Naive thymus-derived CD8-positive, alpha-beta T cell (primary cell): Measurements from ENCODE around the gene HMX3. TPM values are rescaled to one million over a fixed set of nuclear protein-coding genes. Genes with fewer than 3 reads are reported as not detected.

Experiments
- ATAC-seq, 2 donors: fragments of 150-1000 bp; cut with Tn5 transposase in 1 of 2; sonication (Bioruptor Pico), chemical (Tn5 transposase) in 1 of 2; 1 replicate in 1 of 2; 2 replicates in 1 of 2; pipeline ENCODE4 v1.10.0; 2021; ENCODE audit warnings: mild to moderate bottlenecking in 2 of 2, moderate library complexity in 2 of 2
- POLR2A ChIA-PET: fragments of 350-600 bp; sonication (Branson Sonifier 250); formaldehyde crosslinking; loops from one replicate; lab custom pipeline; 2021; ENCODE audit warnings: antibody characterized with exemption; lab: Charles Lee
- DNase-seq, 10 donors: peaks; one replicate each; pipeline versions ENCODE4 v3.0.0 to v3.0.0-alpha.2; 2020 to 2022
- H3K27ac Mint-ChIP-seq, 10 donors: one replicate each; pipeline ENCODE4 v1.8.0; 2020 to 2022; ENCODE audit warnings: mild to moderate bottlenecking in 10 of 10, mixed read lengths in 10 of 10, moderate library complexity in 4 of 10, inconsistent platforms in 1 of 10
- H3K27me3 Mint-ChIP-seq, 5 donors: one replicate each; pipeline ENCODE4 v1.8.0; 2021 to 2022; ENCODE audit warnings: mixed read lengths in 5 of 5
- H3K36me3 Mint-ChIP-seq, 3 donors: one replicate each; pipeline ENCODE4 v1.8.0; 2020 to 2022; ENCODE audit warnings: mixed read lengths in 3 of 3, mild to moderate bottlenecking in 2 of 3, inconsistent platforms in 1 of 3
- H3K4me1 Mint-ChIP-seq, 4 donors: one replicate each; pipeline ENCODE4 v1.8.0; 2021 to 2022; ENCODE audit warnings: mixed read lengths in 4 of 4
- H3K4me3 Mint-ChIP-seq, 10 donors: one replicate each; pipeline ENCODE4 v1.8.0; 2020 to 2022; ENCODE audit warnings: mild to moderate bottlenecking in 10 of 10, mixed read lengths in 10 of 10, moderate library complexity in 6 of 10, inconsistent platforms in 1 of 10
- H3K9me3 Mint-ChIP-seq, 9 donors: one replicate each; pipeline ENCODE4 v1.8.0; 2020 to 2022; ENCODE audit warnings: mixed read lengths in 9 of 9, mild to moderate bottlenecking in 3 of 9, inconsistent platforms in 1 of 9, moderate library complexity in 1 of 9
- polyA plus RNA-seq, 3 donors: library from polyadenylated mRNA; unstranded; fragments of 300-500 nt; fragmentation: Illumina TruSeq; gene quantifications; one replicate each; pipeline ENCODE4 v1.2.3, GENCODE V29; 2021
- total RNA-seq, 8 experiments: library from RNA in 2 of 8; stranded (reverse) in 2 of 8; gene quantifications; one replicate each; pipeline ENCODE4 v1.2.3 and lab custom pipeline; 2021 to 2026

Gene HMX3
- total and polyA plus RNA-seq, 5 experiments from 2014 or later = not detected

DNA sequence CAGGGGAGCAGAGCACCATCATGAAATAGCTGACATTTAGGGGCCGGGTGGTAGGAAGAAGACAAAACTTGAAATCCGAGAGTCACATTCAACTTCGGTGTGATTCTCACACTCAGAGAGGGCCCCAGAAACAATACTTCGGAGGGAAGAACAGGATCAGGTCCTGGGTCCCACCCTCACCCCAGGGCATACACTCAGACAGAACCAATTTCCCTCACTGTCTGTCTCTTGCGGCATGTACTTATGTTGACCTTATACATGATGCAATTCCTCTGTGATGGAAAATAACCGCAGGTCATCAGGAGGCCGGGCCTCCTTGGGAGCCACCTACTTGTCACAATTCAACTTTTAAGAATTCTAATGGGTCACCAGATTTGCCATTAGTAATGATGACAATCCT lies 26.3 kb upstream of the HMX3 start:
- POLR2A ChIA-PET = no interaction called here
- Mint-ChIP-seq H3K4me3 (no peak overlapping the region), H3K4me1 (no peaks in the 10 kb centered on the region), H3K27ac (no peak overlapping the region), H3K9me3 (no peaks in the 10 kb centered on the region), H3K36me3 (no peaks in the 10 kb centered on the region), H3K27me3 (peaks cover 0 to 21% (median 17%) of the 10 kb centered on the region in 5 donors)
- ATAC-seq (no peak), DNase-seq (no peak)

DNA sequence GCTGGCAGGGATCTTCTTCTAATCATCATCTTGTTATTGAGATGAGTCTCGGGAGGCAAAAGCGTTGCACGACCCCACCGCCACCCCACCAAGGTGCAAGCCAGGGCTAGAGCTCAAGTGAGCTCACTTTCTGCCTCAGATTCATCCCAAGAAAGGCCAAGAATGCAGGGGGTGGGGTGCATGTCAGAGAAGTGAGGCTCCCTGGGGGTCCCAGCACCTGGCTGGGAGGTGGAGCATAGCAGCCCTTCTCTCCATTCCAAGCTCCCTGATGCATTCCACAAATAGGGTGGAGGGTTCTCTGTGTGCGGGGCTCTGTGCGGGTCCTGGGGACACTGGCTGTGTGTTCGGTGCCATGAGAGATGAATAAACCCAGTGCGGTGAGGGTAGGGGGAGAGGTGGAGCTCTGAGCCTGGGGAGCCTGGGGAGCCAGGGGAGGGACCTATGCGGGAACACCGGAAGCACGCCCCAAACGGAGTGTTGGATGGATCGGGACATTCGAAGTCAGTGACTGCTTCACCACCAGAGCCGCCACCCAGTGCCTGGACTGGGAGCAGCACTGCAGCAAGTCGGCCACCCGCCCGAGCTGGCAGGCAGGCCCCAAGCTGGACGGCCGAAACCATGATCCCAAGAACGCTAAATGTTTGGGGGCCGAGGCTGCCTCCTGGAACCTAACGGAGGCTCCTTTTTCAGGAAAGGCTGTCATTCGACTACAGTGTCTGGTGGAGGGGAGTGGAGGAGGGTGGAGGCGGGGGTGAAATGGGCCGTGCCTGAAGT lies 17.9 kb upstream of the HMX3 start:
- peaks cover 31 to 59% (median 47%) of the 10 kb centered on the region in 5 donors for H3K27me3 Mint-ChIP-seq
- H3K27ac Mint-ChIP-seq = no peak overlapping the region
- DNase-seq (no peak), ATAC-seq (no peak)
- no peaks in the 10 kb centered on the region for H3K36me3 Mint-ChIP-seq
- H3K4me1 Mint-ChIP-seq = peaks cover 0 to 1% (median 0%) of the 10 kb centered on the region in 4 donors
- H3K4me3 Mint-ChIP-seq = no peak overlapping the region
- POLR2A ChIA-PET = no interaction called here
- H3K9me3 Mint-ChIP-seq = no peaks in the 10 kb centered on the region

DNA sequence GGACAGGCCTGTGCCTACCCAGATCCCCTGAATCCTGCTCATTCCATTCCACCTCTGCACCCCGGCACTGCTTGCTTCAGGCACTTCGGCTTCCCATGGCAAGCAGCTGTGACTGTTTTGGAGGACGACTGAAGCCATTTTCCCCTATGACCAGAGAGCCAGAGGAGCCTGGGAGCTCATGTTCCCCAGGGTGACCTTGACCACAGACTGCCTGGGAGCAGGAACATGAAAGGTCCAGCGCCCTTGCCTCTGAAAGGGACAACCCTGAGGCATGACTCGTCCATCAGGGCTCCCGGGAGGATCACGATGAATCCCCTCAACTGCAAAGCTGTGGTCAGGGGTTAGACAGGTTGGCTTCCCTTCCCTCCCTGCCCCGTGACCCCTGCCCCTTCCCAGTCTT lies 16.7 kb upstream of the HMX3 start:
- H3K36me3 Mint-ChIP-seq = no peaks in the 10 kb centered on the region
- ATAC-seq (no peak), DNase-seq (no peak)
- H3K27ac Mint-ChIP-seq = no peak overlapping the region
- peaks cover 0 to 1% (median 0%) of the 10 kb centered on the region in 4 donors for H3K4me1 Mint-ChIP-seq
- no peaks in the 10 kb centered on the region for H3K9me3 Mint-ChIP-seq
- POLR2A ChIA-PET = no interaction called here
- peaks cover 25 to 61% (median 44%) of the 10 kb centered on the region in 5 donors for H3K27me3 Mint-ChIP-seq
- H3K4me3 Mint-ChIP-seq = no peak overlapping the region

DNA sequence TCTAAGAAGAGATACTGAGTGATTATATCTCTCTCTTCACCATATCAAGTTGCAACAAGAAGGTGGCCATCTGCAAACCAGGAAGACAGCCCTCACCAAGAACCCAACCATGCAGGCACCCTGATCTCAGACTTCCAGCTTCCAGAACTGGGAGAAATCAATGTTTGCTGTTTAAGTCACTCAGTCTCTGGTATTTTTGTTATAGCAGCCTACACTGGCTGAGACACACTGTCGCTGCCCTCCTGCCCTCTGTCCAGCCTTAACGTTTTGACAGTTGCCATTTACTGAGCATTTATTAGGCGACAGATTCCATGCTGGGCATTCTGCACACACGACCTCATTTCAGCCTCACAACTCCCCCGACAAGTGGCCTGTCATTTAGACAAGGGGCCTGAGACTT lies 9.5 kb upstream of the HMX3 start:
- Mint-ChIP-seq H3K36me3 (no peaks in the 10 kb centered on the region), H3K27me3 (peaks cover 23 to 73% (median 60%) of the 10 kb centered on the region in 5 donors), H3K4me3 (no peak overlapping the region), H3K9me3 (peaks cover 0 to 5% (median 0%) of the 10 kb centered on the region in 9 donors), H3K4me1 (no peaks in the 10 kb centered on the region), H3K27ac (peak overlapping the region in 1 of 10 donors; percentile 14)
- ATAC-seq (no peak), DNase-seq (no peak)
- POLR2A ChIA-PET = no interaction called here

DNA sequence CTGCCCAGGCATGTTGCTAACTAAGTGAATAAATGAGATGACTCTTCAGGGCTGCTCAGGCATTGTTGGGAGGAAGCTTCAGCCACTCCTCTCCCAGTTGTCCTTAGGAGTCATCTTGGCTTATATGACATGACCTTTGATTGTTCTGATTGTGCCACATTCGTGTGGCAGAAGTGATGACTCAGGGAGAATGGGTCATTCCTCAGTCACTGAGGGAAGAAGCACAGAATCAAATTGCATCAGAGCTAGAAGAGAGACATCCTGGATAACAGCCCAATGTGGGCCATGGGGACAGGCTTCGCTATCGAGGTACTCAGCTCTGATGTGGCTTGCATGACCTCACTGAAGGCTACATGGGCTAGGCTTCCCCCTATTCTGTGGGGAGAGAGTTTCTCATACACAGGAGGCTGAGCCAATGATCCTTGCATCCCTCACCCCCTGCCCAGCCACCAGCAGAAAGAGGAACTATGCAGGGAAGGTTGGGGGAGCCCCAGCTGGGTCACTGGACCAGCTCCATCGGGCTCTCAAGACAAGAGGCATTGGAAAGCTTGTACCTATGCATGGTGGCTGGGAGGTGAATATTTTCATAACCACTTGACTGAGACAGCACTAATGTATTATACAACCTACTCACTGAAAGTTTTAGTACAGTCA lies 6.0 kb upstream of the HMX3 start:
- no peak for DNase-seq
- no peak for ATAC-seq
- Mint-ChIP-seq H3K4me1 (peaks cover 12 to 24% (median 21%) of the 10 kb centered on the region in 4 donors), H3K27ac (no peak overlapping the region), H3K9me3 (peaks cover 0 to 5% (median 0%) of the 10 kb centered on the region in 9 donors), H3K36me3 (no peaks in the 10 kb centered on the region), H3K4me3 (no peak overlapping the region), H3K27me3 (peaks cover 35 to 92% (median 76%) of the 10 kb centered on the region in 5 donors)
- POLR2A ChIA-PET = no interaction called here

DNA sequence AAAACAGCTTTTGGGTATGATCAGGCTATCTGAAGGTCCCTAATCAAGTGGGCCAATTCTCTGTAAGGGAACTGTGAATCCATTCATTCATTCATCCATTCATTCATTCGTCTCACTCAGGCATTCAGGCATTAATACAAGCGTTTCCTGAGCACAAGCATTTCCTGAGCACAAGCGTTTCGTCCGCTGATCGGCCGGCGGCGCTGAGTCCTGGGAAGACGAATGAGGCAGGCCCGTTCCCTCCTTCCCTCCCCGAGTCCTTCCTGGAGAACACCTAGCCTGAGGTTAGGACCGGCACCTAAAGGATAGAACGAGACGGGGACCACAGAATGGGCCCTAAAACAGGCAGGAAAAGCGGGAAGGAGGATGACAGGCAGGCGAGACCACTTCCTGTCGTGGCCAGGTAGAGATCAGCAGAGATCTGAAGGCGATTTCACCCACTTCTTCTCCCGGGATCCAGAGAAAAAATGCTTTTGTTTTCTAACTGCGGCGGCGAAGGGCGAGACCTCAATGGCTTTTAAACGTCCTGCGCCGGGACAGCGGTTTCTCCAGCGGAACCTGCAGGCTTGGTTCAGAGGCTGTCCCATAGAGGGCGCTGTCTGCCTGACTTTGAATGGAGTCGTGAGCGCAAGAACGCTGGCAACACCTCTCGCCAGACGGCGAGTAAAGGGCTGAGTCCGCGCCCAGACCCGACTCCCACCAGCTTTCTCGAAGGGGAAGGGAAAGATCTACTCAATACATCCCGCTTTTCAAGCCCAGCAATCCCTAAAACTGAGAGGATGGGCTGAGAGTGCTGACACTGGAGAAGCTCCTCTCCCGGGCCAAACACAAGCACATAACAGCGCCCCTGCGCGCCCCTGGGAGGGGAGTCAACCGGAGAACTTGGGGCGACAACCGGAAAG lies 2.9 kb upstream of the HMX3 start:
- POLR2A ChIA-PET = interaction anchor here (0.6 to 2.0 kb wide), 2 partner anchors 21 to 701 kb away, joined by 3 to 6 read pairs; partner anchors contain the start of gene BUB3
- Mint-ChIP-seq H3K4me1 (peaks cover 13 to 33% (median 31%) of the 10 kb centered on the region in 4 donors), H3K9me3 (peaks cover 0 to 5% (median 0%) of the 10 kb centered on the region in 9 donors), H3K4me3 (peak overlapping the region; percentile 65 to 86 (median 76)), H3K36me3 (peaks cover 0 to 2% (median 0%) of the 10 kb centered on the region in 3 donors), H3K27me3 (peaks cover 24 to 77% (median 66%) of the 10 kb centered on the region in 5 donors), H3K27ac (peak overlapping the region in 2 of 10 donors; percentile 30 to 53)
- DNase-seq (peak; percentile 64 to 91 (median 82)), ATAC-seq (peak; percentile 71 to 72)

DNA sequence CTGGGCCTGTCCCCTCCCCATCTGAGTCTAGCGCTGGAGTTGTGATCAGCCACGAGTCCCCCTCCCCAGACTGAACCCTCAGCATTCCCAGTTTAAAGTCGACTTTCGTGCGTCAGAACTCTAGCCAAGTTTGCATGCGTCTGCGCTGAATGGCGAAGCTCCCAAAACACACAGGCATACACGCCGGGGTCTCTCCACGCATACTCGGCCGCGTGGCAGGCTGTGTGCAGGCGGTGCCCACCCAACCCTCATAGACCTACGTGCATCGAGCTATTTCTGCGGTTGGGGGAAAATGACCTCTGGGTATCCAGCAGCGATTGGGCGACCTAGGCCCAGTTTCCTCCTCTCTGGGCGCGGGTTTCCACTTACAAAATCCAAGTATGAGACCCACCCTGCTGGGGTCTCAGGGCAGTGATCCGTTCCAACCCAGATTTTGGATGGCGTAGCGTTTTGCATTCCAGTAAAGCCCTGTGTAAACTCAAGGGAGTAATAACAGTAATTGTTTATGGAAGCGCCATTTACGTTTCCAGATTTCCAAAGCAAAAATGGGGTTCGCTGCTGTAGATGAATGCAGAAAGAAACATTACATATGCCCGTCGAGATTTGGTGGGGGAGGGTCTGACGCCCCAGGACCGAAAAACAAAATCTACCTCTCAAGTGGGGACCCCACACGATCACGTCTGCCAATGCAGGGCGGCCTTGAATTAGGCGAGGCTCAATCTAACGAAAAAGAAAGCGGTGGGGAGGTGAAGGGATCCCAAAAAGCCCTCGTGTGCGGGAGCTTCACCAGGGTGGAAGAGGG lies 2.0 kb upstream of the HMX3 start:
- Mint-ChIP-seq H3K36me3 (peaks cover 0 to 2% (median 0%) of the 10 kb centered on the region in 3 donors), H3K27me3 (peaks cover 27 to 80% (median 63%) of the 10 kb centered on the region in 5 donors), H3K9me3 (peaks cover 0 to 4% (median 0%) of the 10 kb centered on the region in 9 donors), H3K4me1 (peaks cover 17 to 39% (median 36%) of the 10 kb centered on the region in 4 donors), H3K4me3 (peak overlapping the region; percentile 9 to 86 (median 74)), H3K27ac (peak overlapping the region in 4 of 10 donors; percentile 16 to 45 (median 28))
- no peak for ATAC-seq
- no peak for DNase-seq
- POLR2A ChIA-PET = interaction anchor here (0.6 to 2.0 kb wide), 3 partner anchors 17 to 702 kb away, joined by 3 to 6 read pairs (median 3); partner anchors contain the start of gene BUB3

DNA sequence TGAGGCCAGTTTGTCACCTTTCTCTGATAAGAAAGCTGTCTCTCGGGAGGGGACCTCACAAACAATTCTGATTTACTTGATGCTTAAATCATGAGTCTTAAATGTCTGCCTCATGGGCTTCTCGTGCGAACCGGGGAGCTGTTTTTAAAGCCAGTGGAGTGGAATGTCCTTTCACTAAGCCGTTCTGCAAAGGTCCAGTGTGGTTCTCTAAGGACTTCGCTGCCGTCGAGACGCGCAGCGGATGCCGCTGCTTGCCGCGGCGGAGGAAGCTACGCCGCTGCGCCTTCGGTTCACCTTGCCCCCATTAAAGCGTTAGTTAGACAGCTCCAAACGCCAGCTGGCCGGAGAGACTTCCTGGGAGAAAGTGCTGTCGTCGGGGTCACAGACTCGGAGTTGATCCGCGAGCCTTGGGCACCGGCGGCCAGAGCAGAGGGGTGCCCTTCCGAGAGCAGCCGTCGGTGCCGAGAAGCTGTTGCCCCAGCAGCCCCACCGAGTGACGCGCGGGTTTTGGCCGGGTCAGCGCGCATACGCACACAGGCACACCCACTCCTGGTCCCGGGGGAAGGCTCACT lies 1.3 kb upstream of the HMX3 start:
- POLR2A ChIA-PET = interaction anchor here (0.6 to 2.0 kb wide), 2 partner anchors 17 to 19 kb away, joined by 3 to 6 read pairs; partner anchors contain the start of gene BUB3
- H3K36me3 Mint-ChIP-seq = peaks cover 0 to 2% (median 0%) of the 10 kb centered on the region in 3 donors
- peaks cover 30 to 80% (median 64%) of the 10 kb centered on the region in 5 donors for H3K27me3 Mint-ChIP-seq
- peaks cover 20 to 44% (median 40%) of the 10 kb centered on the region in 4 donors for H3K4me1 Mint-ChIP-seq
- peak overlapping the region in 6 of 10 donors; percentile 7 to 45 (median 28) for H3K27ac Mint-ChIP-seq
- H3K4me3 Mint-ChIP-seq = peak overlapping the region; percentile 36 to 86 (median 74)
- no peak for DNase-seq
- no peak for ATAC-seq
- peaks cover 0 to 4% (median 0%) of the 10 kb centered on the region in 9 donors for H3K9me3 Mint-ChIP-seq

DNA sequence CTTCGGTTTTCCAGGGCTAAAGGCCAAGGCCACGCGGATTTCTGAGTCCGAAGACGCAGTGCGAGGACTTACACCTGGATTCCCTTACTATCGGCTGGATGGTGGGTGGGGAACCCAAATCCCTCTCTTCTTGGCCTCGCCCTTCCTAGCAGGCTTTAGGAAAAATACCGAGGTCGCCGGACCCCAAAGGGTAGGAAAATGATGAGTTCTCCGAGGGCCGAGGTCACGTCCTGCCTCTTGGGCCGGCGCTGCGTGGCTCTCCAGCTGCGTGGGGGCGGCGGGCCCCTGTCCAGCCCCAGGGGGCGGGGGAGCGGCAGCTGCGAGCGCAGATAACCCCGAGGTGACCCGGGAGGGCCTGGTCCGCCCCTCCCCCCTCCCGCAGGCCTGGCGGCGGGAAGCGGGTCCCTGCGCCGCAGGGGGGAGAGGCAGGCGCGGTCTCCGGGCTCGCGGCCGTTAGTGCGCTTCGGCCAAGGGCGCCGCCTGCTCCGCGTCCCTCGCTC lies 805 bp upstream of the HMX3 start:
- no peak for ATAC-seq

DNA sequence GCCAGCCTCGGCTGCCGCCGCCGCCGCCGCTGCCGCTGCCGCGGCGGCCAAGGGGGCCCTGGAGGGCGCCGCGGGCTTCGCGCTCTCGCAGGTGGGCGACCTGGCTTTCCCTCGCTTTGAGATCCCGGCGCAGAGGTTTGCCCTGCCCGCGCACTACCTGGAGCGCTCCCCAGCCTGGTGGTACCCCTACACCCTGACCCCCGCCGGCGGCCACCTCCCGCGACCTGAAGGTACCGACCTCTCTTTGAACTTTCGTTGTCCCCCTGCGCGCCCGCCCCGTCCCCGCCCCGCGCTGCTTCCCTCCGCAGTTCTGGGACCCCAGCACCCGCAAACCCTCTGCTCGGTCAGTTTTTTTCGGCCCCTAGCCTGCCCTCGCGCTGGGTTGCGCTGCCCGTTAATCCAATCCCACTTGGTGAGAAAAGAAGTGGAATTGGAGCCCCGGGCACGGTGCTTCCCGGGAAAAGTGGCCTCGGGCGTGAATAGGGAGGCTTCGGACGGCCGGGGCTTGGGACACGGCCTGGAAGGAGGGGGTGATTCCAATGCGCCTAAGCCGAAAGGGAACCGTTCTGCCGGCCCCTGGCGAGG lies 543 bp downstream of the HMX3 start:
- POLR2A ChIA-PET = no interaction called here
- ATAC-seq = peak in 1 of 2 donors; percentile 10
- peak overlapping the region; percentile 54 to 95 (median 84) for H3K4me3 Mint-ChIP-seq
- peaks cover 44 to 82% (median 62%) of the 10 kb centered on the region in 5 donors for H3K27me3 Mint-ChIP-seq
- peaks cover 29 to 56% (median 53%) of the 10 kb centered on the region in 4 donors for H3K4me1 Mint-ChIP-seq
- H3K27ac Mint-ChIP-seq = no peak overlapping the region
- peaks cover 0 to 4% (median 0%) of the 10 kb centered on the region in 9 donors for H3K9me3 Mint-ChIP-seq
- DNase-seq = no peak
- H3K36me3 Mint-ChIP-seq = peaks cover 0 to 2% (median 0%) of the 10 kb centered on the region in 3 donors

More for the DNA sequence above, 805 bp upstream of the HMX3 start:
- peaks cover 24 to 49% (median 45%) of the 10 kb centered on the region in 4 donors for H3K4me1 Mint-ChIP-seq
- H3K9me3 Mint-ChIP-seq = peaks cover 0 to 4% (median 0%) of the 10 kb centered on the region in 9 donors
- peaks cover 34 to 80% (median 64%) of the 10 kb centered on the region in 5 donors for H3K27me3 Mint-ChIP-seq
- peak overlapping the region in 8 of 10 donors; percentile 53 to 86 (median 76) for H3K4me3 Mint-ChIP-seq
- POLR2A ChIA-PET = interaction anchor here (2.0 kb wide), 1 partner anchor 19 kb away, joined by 6 read pairs; the partner anchor contains the start of gene BUB3
- peak overlapping the region in 1 of 10 donors; percentile 59 for H3K27ac Mint-ChIP-seq
- no peak for DNase-seq
- H3K36me3 Mint-ChIP-seq = peaks cover 0 to 2% (median 0%) of the 10 kb centered on the region in 3 donors
